Measurements from ENCODE around the gene HES7.
"Not testable (repeated sequence)": the region's sequence is repeated elsewhere in the genome, so short reads cannot be mapped to it uniquely, and the experiment has no call there.

HES7 gene

GRCh38 chr17:8117980-8118768, 5.7 kb downstream of the HES7 start, which contains the start of gene ALOXE3:
Gene ALOXE3, minus strand, starts transcription at chr17:8118514. Its CDS starts 524 bp downstream, at chr17:8117990.
- FAIRE-seq (peak; percentile 21), DNase-seq (ENCODE audit: insufficient read length) (no peak)
- TF ChIP-seq TAF1 (IDR thresholded peaks at IDR 0.05; ENCODE audit: borderline replicate concordance, low read depth, low read length), result no peak
- no peak for TF ChIP-seq POLR2AphosphoS5 (IDR thresholded peaks at IDR 0.05; ENCODE audit: low read depth, low read length)
- no peak for TF ChIP-seq POLR2A (IDR thresholded peaks at IDR 0.05; ENCODE audit: low read depth, low read length)

GRCh38 chr17:8117367-8117979, 6.4 kb downstream of the HES7 start:
- no peak for FAIRE-seq
- DNase-seq (ENCODE audit: insufficient read length), result no peak

GRCh38 chr17:8116776-8117175, 7.1 kb downstream of the HES7 start:
- no peak for FAIRE-seq
- no peak for DNase-seq (ENCODE audit: insufficient read length)
- no peak for TF ChIP-seq TAF1 (IDR thresholded peaks at IDR 0.05; ENCODE audit: borderline replicate concordance, low read depth, low read length)
- TF ChIP-seq POLR2A (IDR thresholded peaks at IDR 0.05; ENCODE audit: low read depth, low read length), result no peak
- no peak for TF ChIP-seq POLR2AphosphoS5 (IDR thresholded peaks at IDR 0.05; ENCODE audit: low read depth, low read length)

More at GRCh38 chr17:8117367-8117979, 6.4 kb downstream of the HES7 start:
- TF ChIP-seq POLR2A (IDR thresholded peaks at IDR 0.05; ENCODE audit: low read depth, low read length), result no peak
- no peak for TF ChIP-seq POLR2AphosphoS5 (IDR thresholded peaks at IDR 0.05; ENCODE audit: low read depth, low read length)

GRCh38 chr17:8110907-8111306, 13.0 kb downstream of the HES7 start:
- FAIRE-seq, result no peak
- DNase-seq (ENCODE audit: insufficient read length), result no peak
- no peak for TF ChIP-seq POLR2A (IDR thresholded peaks at IDR 0.05; ENCODE audit: low read depth, low read length)
- no peak for TF ChIP-seq TAF1 (IDR thresholded peaks at IDR 0.05; ENCODE audit: borderline replicate concordance, low read depth, low read length)
- TF ChIP-seq POLR2AphosphoS5 (IDR thresholded peaks at IDR 0.05; ENCODE audit: low read depth, low read length), result no peak

- DNase-seq (ENCODE audit: insufficient read length), result no peak
- FAIRE-seq, result peak; percentile 78
- TF ChIP-seq POLR2AphosphoS5 (IDR thresholded peaks at IDR 0.05; ENCODE audit: low read depth, low read length) (no peak), TAF1 (IDR thresholded peaks at IDR 0.05; ENCODE audit: borderline replicate concordance, low read depth, low read length) (no peak), POLR2A (IDR thresholded peaks at IDR 0.05; ENCODE audit: low read depth, low read length) (no peak)
These were observed 13.5 kb downstream of the HES7 start for GRCh38 chr17:8110456-8110804.

- FAIRE-seq (no peak), DNase-seq (ENCODE audit: insufficient read length) (peak; percentile 87)
- no peak for TF ChIP-seq TAF1 (IDR thresholded peaks at IDR 0.05; ENCODE audit: borderline replicate concordance, low read depth, low read length)
- TF ChIP-seq POLR2A (IDR thresholded peaks at IDR 0.05; ENCODE audit: low read depth, low read length), result no peak
- no peak for TF ChIP-seq POLR2AphosphoS5 (IDR thresholded peaks at IDR 0.05; ENCODE audit: low read depth, low read length)
These were observed 14.0 kb downstream of the HES7 start for GRCh38 chr17:8109661-8110455.

GRCh38 chr17:8108972-8109660, 14.8 kb downstream of the HES7 start:
- DNase-seq (ENCODE audit: insufficient read length) (no peak), FAIRE-seq (no peak)
- TF ChIP-seq POLR2AphosphoS5 (IDR thresholded peaks at IDR 0.05; ENCODE audit: low read depth, low read length) (no peak), POLR2A (IDR thresholded peaks at IDR 0.05; ENCODE audit: low read depth, low read length) (no peak), TAF1 (IDR thresholded peaks at IDR 0.05; ENCODE audit: borderline replicate concordance, low read depth, low read length) (no peak)

- not testable (repeated sequence) for DNase-seq (ENCODE audit: insufficient read length); FAIRE-seq
These were observed 16.9 kb downstream of the HES7 start for GRCh38 chr17:8106980-8107379.

- TF ChIP-seq POLR2A (IDR thresholded peaks at IDR 0.05; ENCODE audit: low read depth, low read length), result no peak
- TF ChIP-seq POLR2AphosphoS5 (IDR thresholded peaks at IDR 0.05; ENCODE audit: low read depth, low read length), result no peak
- TF ChIP-seq TAF1 (IDR thresholded peaks at IDR 0.05; ENCODE audit: borderline replicate concordance, low read depth, low read length), result no peak
- FAIRE-seq (no peak), DNase-seq (ENCODE audit: insufficient read length) (no peak)
These were observed 17.9 kb downstream of the HES7 start for GRCh38 chr17:8105957-8106398.

GRCh38 chr17:8104911-8105310, 19.0 kb downstream of the HES7 start:
- TF ChIP-seq TAF1 (IDR thresholded peaks at IDR 0.05; ENCODE audit: borderline replicate concordance, low read depth, low read length), result no peak
- TF ChIP-seq POLR2A (IDR thresholded peaks at IDR 0.05; ENCODE audit: low read depth, low read length), result no peak
- TF ChIP-seq POLR2AphosphoS5 (IDR thresholded peaks at IDR 0.05; ENCODE audit: low read depth, low read length), result no peak
- FAIRE-seq (no peak), DNase-seq (ENCODE audit: insufficient read length) (no peak)

- FAIRE-seq, result no peak
- DNase-seq (ENCODE audit: insufficient read length), result no peak
- TF ChIP-seq TAF1 (IDR thresholded peaks at IDR 0.05; ENCODE audit: borderline replicate concordance, low read depth, low read length), result no peak
- TF ChIP-seq POLR2AphosphoS5 (IDR thresholded peaks at IDR 0.05; ENCODE audit: low read depth, low read length), result no peak
- TF ChIP-seq POLR2A (IDR thresholded peaks at IDR 0.05; ENCODE audit: low read depth, low read length), result no peak
These were observed 20.4 kb downstream of the HES7 start for GRCh38 chr17:8103549-8103948.
